Endometrial microvascular endothelial cells (primary cell): ENCODE results near the gene LYZL2. TPM values are rescaled to one million over a fixed set of nuclear protein-coding genes. Genes with fewer than 3 reads are reported as not detected.
"Not testable (repeated sequence)": the region's sequence is repeated elsewhere in the genome, so short reads cannot be mapped to it uniquely, and the experiment has no call there.

Source experiments
- in situ Hi-C: cut with HindIII; loops from 2 replicates; pipeline ENCODE4 v1.10.0; 2017; ENCODE audit warnings: low sequenced_read_pairs, low pct_unique_long_range_greater_than_20kb; ENCODE audit errors: inconsistent ontology term
- total RNA-seq: library from RNA; depleted of rRNA; stranded (reverse); fragments of >200 nt; gene quantifications from one replicate; pipeline ENCODE4 v1.2.3, GENCODE V29; 2015; ENCODE audit errors: inconsistent ontology term

LYZL2 gene
- total RNA-seq, 1 donor from 2014 or later, result not detected

- in situ Hi-C loops, result not testable (repeated sequence)
These were observed 32.1 kb downstream of the LYZL2 start for GRCh38 chr10:30597433-30597824.

DNA sequence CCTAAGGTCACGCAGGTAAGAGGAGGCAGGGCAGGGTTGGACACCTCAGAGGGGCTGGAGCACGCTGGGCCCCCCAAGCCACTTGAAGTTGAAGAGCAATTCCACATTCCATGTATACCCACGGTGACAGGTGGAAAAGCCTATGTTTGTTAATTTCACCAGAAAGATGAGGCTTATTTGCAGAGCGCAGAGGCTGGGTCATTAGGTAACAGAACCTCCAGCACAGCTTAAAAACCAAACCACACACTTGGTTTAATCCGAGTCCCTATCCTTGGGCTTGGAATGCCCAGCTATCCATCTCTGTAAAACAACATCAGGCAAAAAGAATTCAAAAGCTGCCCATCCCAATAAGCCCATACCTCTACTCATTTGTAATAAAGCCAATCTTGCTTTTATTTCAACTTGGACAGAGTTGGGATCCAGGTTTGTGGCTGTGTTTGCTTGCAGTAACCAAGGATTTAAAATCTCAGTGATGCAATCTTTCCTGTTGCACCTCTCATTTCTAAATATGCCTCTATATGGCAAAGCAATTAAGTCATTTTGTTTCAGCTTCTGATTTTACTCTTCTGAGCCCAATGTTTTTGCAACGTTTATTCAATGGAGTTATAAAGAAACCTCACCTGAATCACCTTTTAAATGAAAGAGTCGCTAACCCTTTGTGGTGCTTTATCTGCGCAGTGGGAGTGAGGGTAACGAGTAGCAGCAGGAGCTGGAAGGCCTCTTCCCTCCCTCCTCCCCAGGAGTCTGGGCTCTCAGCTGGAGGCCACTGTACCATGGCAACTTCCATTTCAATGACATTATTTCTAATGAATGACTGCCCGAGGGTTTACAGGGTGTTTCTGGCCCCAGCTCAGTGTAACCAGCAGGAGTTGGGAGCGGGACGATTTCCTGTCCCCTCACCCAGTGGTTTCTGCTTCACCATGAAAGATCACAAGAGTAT is 32.8 kb downstream of the LYZL2 start:
- in situ Hi-C loops, result not testable (repeated sequence)

- in situ Hi-C loops, result no loop called here
These were observed 33.5 kb downstream of the LYZL2 start for GRCh38 chr10:30596013-30596412.

DNA sequence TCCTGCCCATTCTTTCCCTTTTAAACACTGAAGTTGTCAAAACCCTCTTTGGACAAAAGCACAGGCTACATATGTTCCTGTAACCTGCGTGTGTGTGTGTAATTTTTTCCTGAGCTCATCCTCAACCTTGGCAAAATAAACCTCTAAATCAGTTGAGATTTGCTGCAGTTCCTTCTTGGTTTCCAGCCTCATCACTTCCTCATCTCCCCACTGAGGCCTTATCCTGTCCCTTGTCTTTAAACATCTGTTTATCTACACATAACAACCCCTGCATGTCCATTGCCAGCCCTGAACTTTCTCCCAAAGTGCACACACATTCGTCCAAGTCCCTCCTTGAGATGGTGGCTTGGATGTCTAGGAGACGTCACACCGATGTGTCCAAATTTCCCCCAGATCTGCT is 35.5 kb downstream of the LYZL2 start:
- in situ Hi-C loops, result no loop called here

DNA sequence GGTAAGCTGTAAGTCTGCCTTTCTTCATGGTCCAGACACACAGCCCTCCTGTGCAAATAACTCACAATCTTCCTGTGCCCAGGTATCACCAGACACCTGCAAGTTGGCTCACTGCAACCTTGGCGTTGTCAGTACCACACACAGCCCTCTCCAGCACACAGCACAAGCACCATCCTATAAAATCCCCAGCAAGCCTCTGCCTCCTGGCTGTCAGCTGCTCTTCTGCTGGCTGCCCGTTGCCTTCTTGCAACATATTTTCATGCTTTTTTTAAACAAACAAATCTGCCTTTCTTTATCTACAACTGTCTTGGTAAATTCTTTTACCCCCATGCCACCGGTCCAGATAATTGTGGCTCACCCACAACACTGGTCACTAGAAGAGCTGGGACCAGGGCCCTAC is 36.8 kb downstream of the LYZL2 start:
- in situ Hi-C loops, result not testable (repeated sequence)

DNA sequence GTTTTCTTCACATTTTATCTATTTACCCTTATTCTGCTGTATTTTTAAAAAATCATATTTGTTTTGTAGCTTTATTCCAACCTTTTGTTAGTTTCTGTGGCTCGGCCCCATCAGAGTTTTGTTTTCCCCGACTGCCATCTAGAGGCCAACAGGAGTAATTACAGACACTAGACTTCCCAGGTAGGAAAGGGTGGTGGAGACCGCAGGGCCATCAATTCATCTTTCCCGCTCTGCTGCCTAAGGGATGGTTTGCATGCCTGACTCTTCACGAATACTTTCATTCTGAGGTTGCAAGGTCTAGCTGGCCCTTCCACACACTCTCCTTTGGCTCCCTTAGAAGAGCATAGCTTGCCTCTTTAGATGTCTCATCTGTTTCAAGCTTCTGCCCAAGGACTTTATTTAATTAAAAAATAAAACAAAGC is 38.3 kb downstream of the LYZL2 start:
- in situ Hi-C loops, result no loop called here

- in situ Hi-C loops, result no loop called here
These were observed 40.1 kb downstream of the LYZL2 start for GRCh38 chr10:30589441-30589840.

GRCh38 chr10:30587522-30588031 is 42.0 kb downstream of the LYZL2 start:
- in situ Hi-C loops, result no loop called here

DNA sequence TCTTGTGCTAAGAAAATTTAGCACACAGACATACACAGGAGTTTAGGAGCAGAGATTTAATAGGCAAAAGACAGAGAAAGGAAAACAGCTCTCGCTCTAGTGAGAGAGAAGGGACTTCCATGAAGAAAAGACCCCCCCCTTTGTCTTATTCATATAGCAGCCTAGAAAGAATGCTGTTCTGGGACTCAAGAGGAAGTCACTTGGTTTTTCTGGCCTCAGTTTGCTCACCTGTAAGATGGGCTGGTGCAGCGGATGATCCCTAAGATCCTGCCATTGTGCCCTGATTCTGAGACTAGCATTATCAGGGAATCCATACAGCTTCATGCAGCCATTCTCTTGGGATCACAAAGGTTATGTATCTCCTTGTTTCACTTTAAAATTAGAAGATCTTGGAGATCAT is 42.7 kb downstream of the LYZL2 start:
- in situ Hi-C loops, result no loop called here

GRCh38 chr10:30583778-30584415 is 45.7 kb downstream of the LYZL2 start:
- in situ Hi-C loops, result no loop called here

DNA sequence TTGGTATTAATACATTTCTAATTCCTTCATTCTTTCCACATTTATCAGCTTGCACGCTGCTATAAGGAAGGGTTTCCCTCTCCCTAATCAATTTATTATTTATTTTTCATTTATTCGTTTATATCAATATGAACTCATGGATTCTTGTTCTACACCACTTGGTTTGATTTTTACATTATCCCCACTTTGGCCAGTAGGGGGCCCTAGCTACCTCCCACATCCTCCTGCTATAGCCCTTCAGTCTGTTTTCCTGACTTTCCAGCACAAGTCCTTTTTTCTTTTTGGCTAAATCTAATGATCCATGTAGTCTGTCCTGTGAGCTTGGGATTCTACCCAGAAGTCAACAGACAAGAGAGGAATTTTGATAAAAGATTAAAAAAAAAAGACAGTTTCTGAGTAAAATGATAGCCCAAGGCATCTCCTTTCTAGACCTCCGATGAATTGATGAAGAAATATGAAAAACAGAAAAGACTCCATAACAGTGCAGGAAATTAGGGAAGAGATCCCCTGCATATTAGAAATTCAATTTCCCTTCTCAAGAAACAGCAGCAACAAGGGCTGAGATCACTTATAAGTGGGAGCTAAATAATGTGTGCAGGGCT is 47.7 kb downstream of the LYZL2 start:
- in situ Hi-C loops, result no loop called here

DNA sequence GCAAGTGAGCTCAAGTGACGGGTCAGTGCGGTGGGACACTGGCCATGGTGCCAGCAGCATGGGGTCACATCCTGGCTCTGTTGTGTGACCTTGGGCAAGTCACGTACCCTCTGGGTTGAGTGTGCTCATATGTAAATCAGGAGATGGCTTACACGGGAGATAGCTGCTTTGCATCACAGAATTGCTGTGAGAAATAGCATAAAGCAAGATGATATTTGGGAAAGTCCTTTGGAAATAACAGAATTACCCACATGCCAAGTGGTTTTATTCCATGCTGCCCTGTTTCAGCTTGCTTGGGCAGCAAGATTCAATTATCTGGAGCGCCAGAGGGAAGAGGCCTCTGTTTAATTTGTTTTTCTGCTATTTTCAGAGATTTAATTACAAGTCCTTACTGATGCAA is 48.9 kb downstream of the LYZL2 start:
- in situ Hi-C loops, result no loop called here

GRCh38 chr10:30580241-30580640 is 49.3 kb downstream of the LYZL2 start:
- in situ Hi-C loops, result no loop called here

- in situ Hi-C loops, result no loop called here
These were observed 50.0 kb downstream of the LYZL2 start for GRCh38 chr10:30579574-30579973.

DNA sequence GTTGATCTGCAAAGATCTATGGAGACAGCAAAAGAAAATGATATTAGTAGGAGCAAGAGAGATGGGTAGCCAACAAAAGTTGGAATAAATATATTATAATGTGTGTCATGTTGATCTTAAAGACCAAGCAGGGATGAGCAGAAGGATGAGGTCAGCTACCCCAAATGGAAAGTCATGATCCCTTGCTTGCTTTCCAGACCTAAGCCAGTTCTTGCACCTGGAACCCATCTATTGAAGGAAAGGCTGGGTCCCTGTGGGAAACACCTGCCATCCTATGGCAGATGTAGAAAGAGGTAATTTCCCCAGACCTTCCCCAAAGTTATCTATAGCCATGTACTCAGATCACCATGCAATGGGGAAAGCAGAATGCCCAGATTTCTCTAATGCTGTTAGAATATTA is 52.5 kb downstream of the LYZL2 start:
- in situ Hi-C loops, result no loop called here

- in situ Hi-C loops, result no loop called here
These were observed 52.9 kb downstream of the LYZL2 start for GRCh38 chr10:30576641-30577040.

GRCh38 chr10:30574432-30574796 is 55.1 kb downstream of the LYZL2 start:
- in situ Hi-C loops, result no loop called here

- in situ Hi-C loops, result no loop called here
These were observed 55.7 kb downstream of the LYZL2 start for GRCh38 chr10:30573721-30574431.

GRCh38 chr10:30565449-30565848 is 64.1 kb downstream of the LYZL2 start:
- in situ Hi-C loops, result no loop called here
